SU-DHL-6 (cell line): ENCODE measurements around the gene RGS6.

Experiments
- EZH2phosphoT487 ChIP-seq: fragments of 200-600 bp; sonication (generic), shearing (Covaris generic); conservative IDR thresholded peaks from 2 replicates; pipeline ENCODE4 v1.6.1; 2018; ENCODE audit warnings: mild to moderate bottlenecking, antibody characterized with exemption, low read length, moderate library complexity, mixed read lengths
- TF ChIP-seq, protein P1 (sequence below): fragments of 200-600 bp; sonication (generic); IDR thresholded peaks from one replicate; pipeline ENCODE4 v1.5.1; 2017; ENCODE audit warnings: antibody characterized with exemption, mild to moderate bottlenecking, low read length, moderate library complexity; ENCODE audit not compliant: insufficient read depth, poor library complexity, severe bottlenecking

GRCh38 chr14:72433511-72433910 is 501.3 kb downstream of the RGS6 start:
- TF ChIP-seq, protein P1, sequence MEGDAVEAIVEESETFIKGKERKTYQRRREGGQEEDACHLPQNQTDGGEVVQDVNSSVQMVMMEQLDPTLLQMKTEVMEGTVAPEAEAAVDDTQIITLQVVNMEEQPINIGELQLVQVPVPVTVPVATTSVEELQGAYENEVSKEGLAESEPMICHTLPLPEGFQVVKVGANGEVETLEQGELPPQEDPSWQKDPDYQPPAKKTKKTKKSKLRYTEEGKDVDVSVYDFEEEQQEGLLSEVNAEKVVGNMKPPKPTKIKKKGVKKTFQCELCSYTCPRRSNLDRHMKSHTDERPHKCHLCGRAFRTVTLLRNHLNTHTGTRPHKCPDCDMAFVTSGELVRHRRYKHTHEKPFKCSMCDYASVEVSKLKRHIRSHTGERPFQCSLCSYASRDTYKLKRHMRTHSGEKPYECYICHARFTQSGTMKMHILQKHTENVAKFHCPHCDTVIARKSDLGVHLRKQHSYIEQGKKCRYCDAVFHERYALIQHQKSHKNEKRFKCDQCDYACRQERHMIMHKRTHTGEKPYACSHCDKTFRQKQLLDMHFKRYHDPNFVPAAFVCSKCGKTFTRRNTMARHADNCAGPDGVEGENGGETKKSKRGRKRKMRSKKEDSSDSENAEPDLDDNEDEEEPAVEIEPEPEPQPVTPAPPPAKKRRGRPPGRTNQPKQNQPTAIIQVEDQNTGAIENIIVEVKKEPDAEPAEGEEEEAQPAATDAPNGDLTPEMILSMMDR: no peak
- no peak for TF ChIP-seq EZH2phosphoT487
